A673 (cell line): ENCODE results near the gene BNIPL.

Source experiments
- CTCF ChIP-seq: fragments of 300-800, 200-600 bp; sonication (generic); conservative IDR thresholded peaks from 2 replicates; pipeline ENCODE4 v1.5.1; 2017; ENCODE audit warnings: low read depth, mild to moderate bottlenecking, antibody characterized with exemption, low read length, moderate library complexity, mixed read lengths
- EZH2 ChIP-seq: fragments of 200-600 bp; sonication (generic); IDR thresholded peaks from 2 replicates; pipeline ENCODE4 v1.6.1; 2017; ENCODE audit warnings: borderline replicate concordance, low read depth, mild to moderate bottlenecking, mixed read lengths, antibody characterized with exemption, low read length; ENCODE audit not compliant: poor library complexity, severe bottlenecking

- no peak for TF ChIP-seq CTCF
- no peak for TF ChIP-seq EZH2
Observed at GRCh38 chr1:150995460-150995859, 40.9 kb upstream of the BNIPL start.
